GM18519 (cell line): Measurements from ENCODE around the gene IMPG2.

Source experiments
- ATAC-seq: cut with Tn5 transposase; IDR thresholded peaks from one replicate; pipeline ENCODE4 v1.9.1; 2021; ENCODE audit warnings: mild to moderate bottlenecking, moderate library complexity; ENCODE audit not compliant: unreplicated experiment, low FRiP score

IMPG2 gene

DNA sequence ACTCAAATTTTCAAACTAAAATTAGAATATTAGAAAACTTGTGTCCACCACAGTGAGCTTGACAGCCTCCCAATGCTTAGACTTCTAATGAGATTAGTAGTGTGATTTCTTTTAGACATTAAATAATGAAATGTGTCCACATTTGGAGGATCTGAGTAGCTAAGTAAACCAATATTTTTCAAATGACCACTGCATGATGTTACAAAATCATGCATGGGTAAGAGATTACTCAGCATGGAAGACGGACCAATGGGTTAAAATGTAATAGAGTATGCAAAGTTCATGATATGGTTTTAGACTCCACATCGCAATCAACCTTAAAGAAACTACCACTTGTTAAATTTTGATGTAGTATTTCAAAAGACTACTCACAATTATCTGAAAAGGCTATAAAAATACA is 130.6 kb downstream of the IMPG2 start:
- ATAC-seq: no peak

DNA sequence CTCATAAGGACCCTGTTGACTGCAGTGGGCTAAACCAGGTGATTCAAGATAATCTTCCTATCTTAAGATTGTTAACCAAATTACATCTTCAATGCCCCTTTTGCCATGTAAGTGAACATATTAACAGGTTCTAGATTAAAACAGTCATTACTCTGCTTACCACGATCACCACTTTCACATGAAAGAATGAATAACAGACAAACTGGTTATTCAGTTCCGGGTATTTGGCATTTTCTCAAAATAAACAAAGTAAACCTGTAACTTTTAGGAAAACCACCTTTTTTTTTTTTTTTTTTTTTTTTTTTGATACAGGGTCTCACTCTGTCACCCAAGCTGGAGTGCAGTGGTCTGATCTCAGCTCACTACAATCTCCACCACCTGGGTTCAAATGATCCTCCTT is 131.2 kb downstream of the IMPG2 start:
- ATAC-seq: no peak

GRCh38 chr3:101185341-101185740 is 135.0 kb downstream of the IMPG2 start:
- no peak for ATAC-seq

GRCh38 chr3:101184111-101184510 is 136.3 kb downstream of the IMPG2 start:
- no peak for ATAC-seq

DNA sequence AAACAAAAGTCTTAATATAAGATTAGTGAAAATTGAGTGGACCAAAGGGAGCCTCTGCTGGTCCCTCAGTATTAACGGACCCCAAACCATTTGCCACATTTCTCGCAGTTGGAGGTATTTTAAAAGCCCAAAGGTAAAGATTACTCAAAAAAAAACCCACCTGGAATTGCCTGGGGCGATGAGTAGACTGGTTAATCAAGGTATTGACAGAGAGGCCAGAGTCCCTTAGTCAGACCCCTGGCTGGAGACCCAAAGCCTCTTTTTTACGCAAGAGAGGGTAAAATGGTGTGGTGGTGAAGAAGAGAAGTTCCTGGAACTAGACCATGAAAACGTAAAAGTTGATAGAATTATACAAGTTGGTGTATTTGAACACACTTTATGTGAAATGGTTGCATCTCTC is 137.2 kb downstream of the IMPG2 start:
- no peak for ATAC-seq

- ATAC-seq: no peak
Observed at GRCh38 chr3:101182734-101183133, 137.6 kb downstream of the IMPG2 start.

GRCh38 chr3:101181801-101182200 is 138.6 kb downstream of the IMPG2 start:
- no peak for ATAC-seq

DNA sequence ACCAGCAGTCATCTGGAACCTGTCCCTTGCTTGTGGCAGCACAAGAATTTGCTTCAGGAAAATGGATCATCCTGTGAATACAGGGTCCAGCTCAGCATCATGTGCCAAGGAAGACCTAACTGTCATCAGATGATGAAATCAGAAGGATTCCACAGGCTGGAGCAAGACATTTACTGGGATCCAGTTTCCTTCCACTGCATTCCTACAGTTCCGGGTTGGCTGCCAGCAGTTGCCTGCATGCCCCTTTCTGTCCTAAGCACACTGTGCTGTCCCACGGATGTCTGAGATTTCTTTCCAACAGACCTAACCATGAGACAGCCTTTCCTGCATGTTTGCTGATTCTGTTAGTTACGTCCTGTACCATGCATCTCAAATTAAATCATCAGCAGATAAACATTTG is 140.7 kb downstream of the IMPG2 start:
- no peak for ATAC-seq

GRCh38 chr3:101177577-101177976 is 142.8 kb downstream of the IMPG2 start:
- ATAC-seq: no peak
